ENCODE results near the gene NAA40. TPM values are rescaled to one million over a fixed set of nuclear protein-coding genes. Genes with fewer than 3 reads are reported as not detected.

The NAA40 gene
- total RNA-seq, 4 donors from 2014 or later = 3.8 to 12.5 (median 8.5) TPM

- H3K27ac ChIP-seq = no peak overlapping the region
- H3K4me3 ChIP-seq = no peak overlapping the region
- H3K9me3 ChIP-seq = no peaks in the 10 kb centered on the region
- H3K27me3 ChIP-seq = no peaks in the 10 kb centered on the region
- 93% methylated on average over 5 of the region's 13 CpGs; no CpG with 5 or more reads in 1 of the 2 donors for WGBS, 2 donors (ENCODE audit: low coverage in 1 of 2)
- TF ChIP-seq POLR2A (IDR thresholded peaks at IDR 0.05) (no peak), POLR2AphosphoS5 (IDR thresholded peaks at IDR 0.05) (no peak), EP300 (IDR thresholded peaks at IDR 0.05) (no peak)
- TF ChIP-seq, protein P1, sequence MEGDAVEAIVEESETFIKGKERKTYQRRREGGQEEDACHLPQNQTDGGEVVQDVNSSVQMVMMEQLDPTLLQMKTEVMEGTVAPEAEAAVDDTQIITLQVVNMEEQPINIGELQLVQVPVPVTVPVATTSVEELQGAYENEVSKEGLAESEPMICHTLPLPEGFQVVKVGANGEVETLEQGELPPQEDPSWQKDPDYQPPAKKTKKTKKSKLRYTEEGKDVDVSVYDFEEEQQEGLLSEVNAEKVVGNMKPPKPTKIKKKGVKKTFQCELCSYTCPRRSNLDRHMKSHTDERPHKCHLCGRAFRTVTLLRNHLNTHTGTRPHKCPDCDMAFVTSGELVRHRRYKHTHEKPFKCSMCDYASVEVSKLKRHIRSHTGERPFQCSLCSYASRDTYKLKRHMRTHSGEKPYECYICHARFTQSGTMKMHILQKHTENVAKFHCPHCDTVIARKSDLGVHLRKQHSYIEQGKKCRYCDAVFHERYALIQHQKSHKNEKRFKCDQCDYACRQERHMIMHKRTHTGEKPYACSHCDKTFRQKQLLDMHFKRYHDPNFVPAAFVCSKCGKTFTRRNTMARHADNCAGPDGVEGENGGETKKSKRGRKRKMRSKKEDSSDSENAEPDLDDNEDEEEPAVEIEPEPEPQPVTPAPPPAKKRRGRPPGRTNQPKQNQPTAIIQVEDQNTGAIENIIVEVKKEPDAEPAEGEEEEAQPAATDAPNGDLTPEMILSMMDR (IDR thresholded peaks at IDR 0.05) = no peak
- ATAC-seq = no peak
- H3K4me1 ChIP-seq = peaks cover 0 to 41% (median 12%) of the 10 kb centered on the region in 3 donors
- H3K36me3 ChIP-seq = peaks cover 3 to 98% of the 10 kb centered on the region in 2 donors
Observed at GRCh38 chr11:63904743-63905142, 34.1 kb upstream of the NAA40 start.

GRCh38 chr11:63905179-63905578 lies 33.6 kb upstream of the NAA40 start:
- H3K27me3 ChIP-seq = no peaks in the 10 kb centered on the region
- 58% methylated on average over 2 of the region's 6 CpGs; no CpG with 5 or more reads in 1 of the 2 donors for WGBS, 2 donors (ENCODE audit: low coverage in 1 of 2)

DNA sequence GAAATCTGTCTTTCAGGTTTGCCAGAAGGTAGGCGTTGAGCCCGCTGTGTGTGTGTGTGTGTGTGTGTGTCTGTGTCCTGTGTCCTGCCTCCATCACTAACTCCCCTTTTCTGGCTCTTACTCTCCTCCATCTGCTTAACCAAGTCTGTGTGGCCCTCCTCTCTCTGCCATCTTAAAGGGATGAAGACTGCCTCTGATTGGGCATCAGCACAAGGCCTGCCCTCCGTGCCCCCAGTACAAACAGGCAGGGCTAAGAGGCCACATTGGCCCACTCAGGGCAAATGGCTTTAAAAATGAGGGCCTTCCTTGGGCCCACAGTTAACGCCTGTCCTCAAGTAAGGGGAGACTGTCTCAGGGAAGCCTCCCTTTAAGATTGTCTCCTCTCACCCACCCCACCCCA lies 32.7 kb upstream of the NAA40 start:
- WGBS, 2 donors (ENCODE audit: low coverage in 1 of 2) = 86% methylated on average over 1 of the region's 4 CpGs; no CpG with 5 or more reads in 1 of the 2 donors
- no peaks in the 10 kb centered on the region for H3K27me3 ChIP-seq
- peaks cover 0 to 54% (median 12%) of the 10 kb centered on the region in 3 donors for H3K4me1 ChIP-seq
- H3K36me3 ChIP-seq = peaks cover 0 to 98% of the 10 kb centered on the region in 2 donors
- no peaks in the 10 kb centered on the region for H3K9me3 ChIP-seq
- H3K4me3 ChIP-seq = no peak overlapping the region
- no peak for ATAC-seq
- no peak overlapping the region for H3K27ac ChIP-seq
- TF ChIP-seq POLR2A (IDR thresholded peaks at IDR 0.05) = no peak
- TF ChIP-seq, protein P1 (IDR thresholded peaks at IDR 0.05) = no peak
- no peak for TF ChIP-seq POLR2AphosphoS5 (IDR thresholded peaks at IDR 0.05)
- no peak for TF ChIP-seq EP300 (IDR thresholded peaks at IDR 0.05)

More at GRCh38 chr11:63905179-63905578, 33.6 kb upstream of the NAA40 start:
- H3K4me3 ChIP-seq = no peak overlapping the region
- peaks cover 0 to 98% of the 10 kb centered on the region in 2 donors for H3K36me3 ChIP-seq
- no peaks in the 10 kb centered on the region for H3K9me3 ChIP-seq
- H3K4me1 ChIP-seq = peaks cover 0 to 45% (median 12%) of the 10 kb centered on the region in 3 donors
- TF ChIP-seq POLR2A (IDR thresholded peaks at IDR 0.05) = no peak
- TF ChIP-seq EP300 (IDR thresholded peaks at IDR 0.05) = no peak
- no peak for TF ChIP-seq POLR2AphosphoS5 (IDR thresholded peaks at IDR 0.05)
- TF ChIP-seq, protein P1 (IDR thresholded peaks at IDR 0.05) = no peak
- no peak for ATAC-seq
- no peak overlapping the region for H3K27ac ChIP-seq

DNA sequence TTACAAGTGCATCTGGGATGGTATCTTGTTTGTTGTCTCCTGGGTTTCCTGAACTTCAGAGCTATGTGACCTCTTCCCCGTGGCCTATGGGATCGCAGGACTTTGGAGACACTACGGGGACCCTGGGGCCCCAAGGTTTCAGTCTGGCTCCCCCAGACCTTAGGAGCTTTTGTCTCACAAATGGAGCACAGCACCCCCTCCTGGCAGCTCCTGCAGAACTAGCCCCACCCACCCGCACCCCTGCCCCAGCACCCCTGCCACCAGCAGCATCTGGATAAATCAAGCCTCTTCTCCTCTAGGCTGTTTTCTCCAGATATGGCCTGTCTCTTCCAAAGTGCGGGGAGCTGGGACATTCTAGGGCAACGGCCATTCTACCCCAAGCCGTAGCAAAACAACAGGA lies 32.2 kb upstream of the NAA40 start:
- peaks cover 0 to 57% (median 12%) of the 10 kb centered on the region in 3 donors for H3K4me1 ChIP-seq
- no peak for ATAC-seq
- peaks cover 0 to 96% of the 10 kb centered on the region in 2 donors for H3K36me3 ChIP-seq

GRCh38 chr11:63907063-63907462 lies 31.7 kb upstream of the NAA40 start:
- WGBS, 2 donors (ENCODE audit: low coverage in 1 of 2) = 53 to 84% methylated on average over 2 to 3 of the region's 6 CpGs
- Histone ChIP-seq H3K9me3 (no peaks in the 10 kb centered on the region), H3K36me3 (peaks cover 0 to 91% of the 10 kb centered on the region in 2 donors), H3K4me3 (no peak overlapping the region), H3K27ac (no peak overlapping the region), H3K27me3 (no peaks in the 10 kb centered on the region), H3K4me1 (peaks cover 0 to 57% (median 12%) of the 10 kb centered on the region in 3 donors)
- TF ChIP-seq EP300 (IDR thresholded peaks at IDR 0.05) (no peak), POLR2AphosphoS5 (IDR thresholded peaks at IDR 0.05) (no peak), POLR2A (IDR thresholded peaks at IDR 0.05) (no peak)
- TF ChIP-seq, protein P1 (IDR thresholded peaks at IDR 0.05) = no peak
- no peak for ATAC-seq

More for the DNA sequence above, 32.2 kb upstream of the NAA40 start:
- no peaks in the 10 kb centered on the region for H3K27me3 ChIP-seq
- H3K9me3 ChIP-seq = no peaks in the 10 kb centered on the region
- 93 to 95% methylated on average over 2 to 4 of the region's 7 CpGs for WGBS, 2 donors (ENCODE audit: low coverage in 1 of 2)
- H3K27ac ChIP-seq = no peak overlapping the region
- no peak overlapping the region for H3K4me3 ChIP-seq
- no peak for TF ChIP-seq POLR2AphosphoS5 (IDR thresholded peaks at IDR 0.05)
- TF ChIP-seq, protein P1 (IDR thresholded peaks at IDR 0.05) = peak in 1 of 4 experiments; percentile 40

Measured in gastroesophageal sphincter (tissue), 4 donors.